ENCODE measurements around the gene GPI.

DNA sequence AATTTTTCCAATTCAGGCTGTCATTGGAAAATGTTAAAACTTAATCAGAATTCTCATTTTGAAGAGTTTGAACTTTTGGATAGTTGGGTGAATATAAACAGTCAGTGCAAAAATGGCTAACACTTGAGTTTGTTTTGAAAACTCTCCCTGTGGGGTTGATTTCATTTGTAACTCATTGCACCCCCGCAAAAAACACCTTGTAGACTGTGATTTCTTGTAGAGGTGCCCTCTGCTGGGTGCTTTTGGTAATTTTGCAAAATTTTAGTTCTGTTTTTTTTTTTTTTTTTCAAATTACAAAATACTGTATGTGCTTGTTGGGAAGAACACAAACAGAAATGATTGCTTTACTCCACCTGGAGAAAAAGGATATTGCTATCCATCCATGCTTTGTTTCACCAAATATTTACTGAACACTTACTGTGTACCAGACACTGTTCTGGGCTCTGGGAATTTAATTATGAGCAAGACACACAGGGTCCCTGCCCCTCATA lies 28.2 kb upstream of the GPI start:
- TF ChIP-seq, protein P1, sequence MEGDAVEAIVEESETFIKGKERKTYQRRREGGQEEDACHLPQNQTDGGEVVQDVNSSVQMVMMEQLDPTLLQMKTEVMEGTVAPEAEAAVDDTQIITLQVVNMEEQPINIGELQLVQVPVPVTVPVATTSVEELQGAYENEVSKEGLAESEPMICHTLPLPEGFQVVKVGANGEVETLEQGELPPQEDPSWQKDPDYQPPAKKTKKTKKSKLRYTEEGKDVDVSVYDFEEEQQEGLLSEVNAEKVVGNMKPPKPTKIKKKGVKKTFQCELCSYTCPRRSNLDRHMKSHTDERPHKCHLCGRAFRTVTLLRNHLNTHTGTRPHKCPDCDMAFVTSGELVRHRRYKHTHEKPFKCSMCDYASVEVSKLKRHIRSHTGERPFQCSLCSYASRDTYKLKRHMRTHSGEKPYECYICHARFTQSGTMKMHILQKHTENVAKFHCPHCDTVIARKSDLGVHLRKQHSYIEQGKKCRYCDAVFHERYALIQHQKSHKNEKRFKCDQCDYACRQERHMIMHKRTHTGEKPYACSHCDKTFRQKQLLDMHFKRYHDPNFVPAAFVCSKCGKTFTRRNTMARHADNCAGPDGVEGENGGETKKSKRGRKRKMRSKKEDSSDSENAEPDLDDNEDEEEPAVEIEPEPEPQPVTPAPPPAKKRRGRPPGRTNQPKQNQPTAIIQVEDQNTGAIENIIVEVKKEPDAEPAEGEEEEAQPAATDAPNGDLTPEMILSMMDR (IDR thresholded peaks at IDR 0.05): peak; percentile 50 to 67 (median 62)
- no peak for TF ChIP-seq POLR2A (IDR thresholded peaks at IDR 0.05)
